22Rv1 (cell line): ENCODE data around the gene ALOX15.
"Not testable (repeated sequence)": the region's sequence is repeated elsewhere in the genome, so short reads cannot be mapped to it uniquely, and the experiment has no call there.

Source experiments
- H3K27ac ChIP-seq: fragments of 450-650 bp; 2 replicates; pipeline ENCODE4 v1.5.1; 2017
- ZFX ChIP-seq: fragments of 450-650 bp; IDR thresholded peaks from 2 replicates; pipeline ENCODE4 v1.6.1; 2017; ENCODE audit warnings: antibody characterized with exemption, borderline replicate concordance
- TF ChIP-seq, protein P1 (sequence below): fragments of 450-650 bp; IDR thresholded peaks from 2 replicates; pipeline ENCODE4 v1.5.1; 2017; ENCODE audit warnings: mild to moderate bottlenecking

ALOX15 gene

GRCh38 chr17:4601326-4601725 lies 40.2 kb downstream of the ALOX15 start:
- TF ChIP-seq ZFX, result no peak
- TF ChIP-seq, protein P1, sequence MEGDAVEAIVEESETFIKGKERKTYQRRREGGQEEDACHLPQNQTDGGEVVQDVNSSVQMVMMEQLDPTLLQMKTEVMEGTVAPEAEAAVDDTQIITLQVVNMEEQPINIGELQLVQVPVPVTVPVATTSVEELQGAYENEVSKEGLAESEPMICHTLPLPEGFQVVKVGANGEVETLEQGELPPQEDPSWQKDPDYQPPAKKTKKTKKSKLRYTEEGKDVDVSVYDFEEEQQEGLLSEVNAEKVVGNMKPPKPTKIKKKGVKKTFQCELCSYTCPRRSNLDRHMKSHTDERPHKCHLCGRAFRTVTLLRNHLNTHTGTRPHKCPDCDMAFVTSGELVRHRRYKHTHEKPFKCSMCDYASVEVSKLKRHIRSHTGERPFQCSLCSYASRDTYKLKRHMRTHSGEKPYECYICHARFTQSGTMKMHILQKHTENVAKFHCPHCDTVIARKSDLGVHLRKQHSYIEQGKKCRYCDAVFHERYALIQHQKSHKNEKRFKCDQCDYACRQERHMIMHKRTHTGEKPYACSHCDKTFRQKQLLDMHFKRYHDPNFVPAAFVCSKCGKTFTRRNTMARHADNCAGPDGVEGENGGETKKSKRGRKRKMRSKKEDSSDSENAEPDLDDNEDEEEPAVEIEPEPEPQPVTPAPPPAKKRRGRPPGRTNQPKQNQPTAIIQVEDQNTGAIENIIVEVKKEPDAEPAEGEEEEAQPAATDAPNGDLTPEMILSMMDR, result no peak
- no peak overlapping the region for H3K27ac ChIP-seq

GRCh38 chr17:4600563-4600962 lies 40.9 kb downstream of the ALOX15 start:
- TF ChIP-seq, protein P1, result no peak
- TF ChIP-seq ZFX, result no peak

DNA sequence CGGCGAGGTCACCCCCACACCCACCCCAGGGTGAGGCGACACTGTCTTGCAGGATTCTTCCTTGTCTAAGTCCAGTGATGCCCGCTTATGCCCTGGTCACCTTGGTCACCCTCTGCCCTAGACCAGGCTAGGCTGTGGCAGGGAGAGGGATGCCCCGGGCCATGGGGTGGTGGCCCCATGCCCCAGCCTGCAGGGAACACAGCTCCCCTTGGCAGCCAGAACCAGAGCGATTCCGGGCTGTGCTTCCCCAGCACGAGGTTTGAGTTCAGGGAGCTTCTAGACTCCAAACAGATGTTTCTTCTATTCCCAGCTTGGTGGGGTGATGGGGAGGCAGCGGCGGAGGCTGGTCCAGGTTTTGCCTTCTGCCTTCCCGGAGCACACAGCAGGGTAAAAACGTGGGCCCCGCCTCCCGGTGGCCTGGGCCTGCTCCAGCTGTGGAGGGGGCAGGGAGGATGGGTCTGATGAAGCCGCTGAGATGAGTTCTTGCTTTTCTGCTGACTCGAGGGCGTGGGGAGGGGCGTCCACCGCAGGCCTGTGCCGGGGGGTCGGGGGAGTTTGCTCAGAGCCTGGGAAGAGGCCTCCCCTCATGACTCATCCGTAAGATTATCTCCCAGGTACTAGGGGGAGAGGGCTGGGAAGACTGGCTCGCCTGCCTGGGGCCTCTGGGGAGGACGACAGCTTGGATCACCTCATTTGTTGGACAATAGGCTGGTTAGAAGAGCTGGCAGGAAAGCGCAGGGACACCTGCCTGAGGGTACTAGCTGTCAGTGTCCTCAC lies 41.8 kb downstream of the ALOX15 start:
- no peak for TF ChIP-seq ZFX
- TF ChIP-seq, protein P1, result no peak

More at GRCh38 chr17:4600563-4600962, 40.9 kb downstream of the ALOX15 start:
- no peak overlapping the region for H3K27ac ChIP-seq

GRCh38 chr17:4598776-4599504 lies 42.5 kb downstream of the ALOX15 start:
- TF ChIP-seq ZFX, result no peak
- TF ChIP-seq, protein P1, result no peak
- H3K27ac ChIP-seq, result no peak overlapping the region

More for the DNA sequence above, 41.8 kb downstream of the ALOX15 start:
- no peak overlapping the region for H3K27ac ChIP-seq

DNA sequence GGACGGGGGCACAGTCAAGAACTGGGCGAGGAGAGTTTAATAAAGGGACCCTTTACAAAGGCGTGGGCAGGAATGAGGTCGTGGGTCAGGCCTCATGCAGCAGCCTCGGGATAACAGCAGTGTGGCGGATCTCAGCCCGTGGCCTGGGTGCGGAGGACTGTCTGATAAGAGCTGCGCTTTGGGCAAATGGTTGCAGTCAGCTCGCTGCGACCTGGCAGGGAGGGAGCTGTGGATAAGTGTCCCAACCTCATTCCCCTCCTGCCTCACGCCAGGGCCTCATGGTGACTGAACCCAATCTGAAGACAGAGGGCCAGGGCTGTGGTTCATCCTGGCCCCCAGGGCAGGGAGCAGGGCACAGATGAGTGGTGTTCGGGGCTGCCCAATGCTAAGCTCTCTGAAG lies 43.5 kb downstream of the ALOX15 start:
- TF ChIP-seq, protein P1, result no peak
- no peak for TF ChIP-seq ZFX
- H3K27ac ChIP-seq, result no peak overlapping the region

DNA sequence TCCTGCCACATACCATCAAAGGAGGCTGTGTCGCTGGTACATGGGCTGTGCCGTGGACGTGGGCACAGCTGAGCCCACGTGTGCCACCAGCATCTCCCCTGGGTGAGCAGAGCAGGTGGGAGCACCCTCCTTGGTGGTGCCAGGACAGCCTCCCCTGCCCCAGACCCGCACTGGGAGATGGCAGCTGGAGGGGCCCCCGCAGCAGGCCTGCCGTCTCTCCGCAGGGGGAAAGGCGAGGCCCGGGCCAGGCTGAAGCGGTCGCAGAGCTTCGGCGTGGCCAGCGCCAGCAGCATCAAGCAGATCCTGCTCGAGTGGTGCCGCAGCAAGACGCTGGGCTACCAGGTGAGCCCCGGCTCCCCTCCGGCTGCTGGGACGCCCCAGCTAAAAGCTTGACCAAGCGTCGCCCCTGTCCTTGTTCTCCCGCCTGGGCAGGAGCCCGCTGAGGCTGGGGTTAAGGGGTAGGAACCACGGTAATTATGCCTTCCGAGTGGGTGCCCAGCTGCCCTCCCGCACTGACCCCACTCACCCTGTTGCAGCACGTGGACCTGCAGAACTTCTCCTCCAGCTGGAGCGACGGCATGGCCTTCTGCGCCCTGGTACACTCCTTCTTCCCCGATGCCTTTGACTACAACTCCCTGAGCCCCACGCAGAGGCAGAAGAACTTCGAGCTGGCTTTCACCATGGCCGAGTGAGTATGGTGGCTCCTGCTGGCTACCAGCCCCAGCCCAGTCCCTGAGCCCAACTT lies 44.7 kb downstream of the ALOX15 start:
- H3K27ac ChIP-seq, result no peak overlapping the region
- TF ChIP-seq ZFX, result no peak
- TF ChIP-seq, protein P1, result no peak

GRCh38 chr17:4595685-4596342 lies 45.7 kb downstream of the ALOX15 start:
- H3K27ac ChIP-seq, result not testable (repeated sequence)
